ENCODE data around the gene TBX21.
A peak's percentile ranks its signal among the peaks of the same experiment; 100 is the strongest.

The TBX21 gene

GRCh38 chr17:47713980-47714700 is 18.9 kb upstream of the TBX21 start:
- DNase-seq = no peak

DNA sequence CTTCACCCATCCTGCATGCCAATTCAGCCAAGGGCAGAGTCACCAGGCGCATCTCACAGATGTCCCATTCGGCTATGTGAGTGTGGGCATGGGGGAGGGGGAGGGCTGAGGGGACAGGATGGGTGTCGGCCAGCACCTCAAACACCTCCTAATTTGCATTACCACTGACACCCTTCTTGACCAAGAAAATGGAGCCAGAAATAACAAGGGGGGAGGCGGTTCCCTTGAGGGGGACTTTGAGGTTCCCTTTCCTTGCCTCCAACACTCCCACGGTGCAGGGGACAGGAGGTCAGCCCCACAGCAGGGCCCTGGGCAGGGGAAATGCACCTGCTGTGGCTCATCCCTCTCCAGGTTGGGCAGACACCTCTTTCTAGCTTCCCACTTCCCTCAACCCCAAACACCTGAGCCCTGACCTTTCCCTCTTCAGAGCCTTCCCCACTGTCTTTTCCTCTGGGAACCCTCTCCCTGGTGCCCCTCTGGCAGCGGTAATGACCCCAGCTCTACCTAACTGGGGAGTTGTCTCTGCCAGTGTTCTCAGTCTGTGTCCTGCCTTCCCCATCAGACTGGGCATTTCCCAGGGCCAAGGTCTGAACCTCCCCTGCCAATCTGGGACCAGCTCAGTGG is 18.2 kb upstream of the TBX21 start:
- no peak for DNase-seq

GRCh38 chr17:47715669-47716325 is 17.2 kb upstream of the TBX21 start:
- no peak for DNase-seq

DNA sequence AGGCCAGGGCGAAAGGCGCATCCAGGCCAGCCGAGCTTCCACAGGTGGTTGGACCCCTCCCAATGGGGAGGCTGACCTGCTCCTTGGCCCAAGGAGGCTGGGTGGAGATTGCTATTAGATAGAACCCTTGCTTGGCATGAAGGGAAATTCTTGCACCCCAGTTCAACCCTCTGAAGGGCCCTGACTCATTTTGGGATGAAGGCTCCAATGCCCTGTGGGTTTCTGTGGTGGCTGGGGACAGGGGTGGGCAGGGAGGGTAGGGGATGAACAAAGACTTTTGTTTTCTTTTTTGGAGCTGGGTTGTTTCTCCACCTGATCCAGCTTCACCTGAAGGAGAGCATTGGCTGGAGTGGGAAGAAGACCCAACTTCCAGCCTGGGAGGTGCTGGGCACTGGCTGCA is 16.7 kb upstream of the TBX21 start:
- DNase-seq = no peak

- peak; percentile 48 for DNase-seq
Measured at GRCh38 chr17:47717261-47717697, 15.8 kb upstream of the TBX21 start.

DNA sequence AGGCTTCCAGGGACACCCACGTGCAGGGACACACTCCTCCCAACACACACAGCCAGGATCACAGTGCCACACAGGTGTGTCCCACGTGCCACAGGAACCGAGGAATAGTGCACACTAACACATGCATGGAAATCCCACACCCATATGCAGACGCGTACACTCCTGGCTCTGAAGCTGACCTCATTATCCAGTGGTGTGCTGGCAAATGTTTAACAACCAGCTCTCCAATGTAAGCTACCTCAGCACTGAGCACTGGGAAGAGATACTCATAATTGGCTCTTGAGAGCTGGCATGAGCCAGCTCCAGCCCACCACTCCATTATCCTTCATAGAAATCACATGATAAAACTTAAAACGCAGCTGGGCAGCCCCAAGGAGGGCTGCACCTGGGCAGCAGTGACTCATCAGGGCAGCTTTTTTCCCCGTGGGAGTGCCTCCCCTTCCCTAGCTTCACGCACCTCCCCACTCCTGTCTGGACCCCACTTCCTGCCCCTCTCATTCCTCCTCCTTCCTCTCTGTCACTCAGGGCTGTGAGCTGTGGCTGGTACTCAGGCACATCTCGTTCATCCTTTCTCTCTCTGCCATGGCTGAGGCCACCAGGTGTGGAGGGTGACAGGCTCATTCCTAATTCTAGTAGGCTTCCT is 14.9 kb upstream of the TBX21 start:
- peak; percentile 35 for DNase-seq

GRCh38 chr17:47718634-47719405 is 14.2 kb upstream of the TBX21 start:
- no peak for DNase-seq

DNA sequence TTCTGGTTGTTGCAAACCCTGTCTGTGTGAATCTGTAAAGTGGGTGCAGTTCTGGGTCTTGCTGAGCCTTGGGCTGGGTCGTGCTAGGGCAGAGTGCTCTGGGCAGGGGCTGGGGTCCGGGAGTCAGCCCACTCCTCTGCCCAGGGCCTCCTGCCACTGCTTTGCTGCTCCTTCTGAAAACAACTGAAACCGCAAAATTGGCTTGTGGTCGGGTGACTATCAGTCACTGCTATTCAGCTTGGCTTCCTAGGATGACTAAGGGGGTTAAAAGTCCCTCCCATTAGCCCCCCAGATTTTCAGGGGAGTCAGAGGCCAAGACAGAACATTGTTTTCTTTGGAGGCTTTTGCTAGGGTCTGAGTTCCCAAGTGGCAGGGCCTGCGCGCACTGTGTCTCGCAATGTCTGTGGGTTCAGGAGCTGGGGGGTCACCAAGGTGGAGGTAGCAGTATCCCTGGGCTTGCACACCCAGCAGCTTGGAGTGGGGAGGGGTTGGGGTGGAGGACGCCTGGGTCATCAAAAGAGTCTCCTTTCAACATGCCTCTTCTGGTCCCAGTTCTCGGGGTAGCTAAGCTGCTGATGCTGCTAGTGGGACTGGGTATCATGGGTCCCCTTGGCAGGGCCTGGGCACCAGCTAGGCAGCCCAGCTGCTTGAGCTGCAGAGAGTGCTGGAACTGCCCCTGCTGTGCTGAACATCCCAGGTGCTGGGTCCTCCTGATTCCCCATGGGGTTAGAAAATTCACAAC is 13.5 kb upstream of the TBX21 start:
- DNase-seq = peak; percentile 87

DNA sequence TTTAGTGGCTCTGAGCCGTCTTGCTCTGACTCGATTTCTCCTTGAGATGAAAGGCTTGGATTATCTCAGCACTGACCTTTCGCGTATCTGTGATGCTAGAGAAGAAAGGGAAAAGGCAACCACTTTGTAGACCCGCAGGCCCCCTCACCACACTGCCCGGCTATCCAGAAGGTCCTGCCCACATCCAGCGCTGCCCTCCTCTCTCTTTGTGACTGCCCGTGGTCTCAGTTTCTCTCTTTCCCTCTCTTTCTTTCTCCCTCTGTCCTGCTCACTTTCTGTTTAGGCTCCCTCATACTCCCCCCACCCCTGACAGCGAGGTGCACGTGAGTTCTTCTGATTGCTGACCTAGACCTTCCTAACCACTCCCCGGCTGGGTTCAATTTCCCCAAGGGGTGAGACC is 12.8 kb upstream of the TBX21 start:
- DNase-seq = no peak

- peak; percentile 99 for DNase-seq
Measured at GRCh38 chr17:47720754-47721533, 12.1 kb upstream of the TBX21 start.

DNA sequence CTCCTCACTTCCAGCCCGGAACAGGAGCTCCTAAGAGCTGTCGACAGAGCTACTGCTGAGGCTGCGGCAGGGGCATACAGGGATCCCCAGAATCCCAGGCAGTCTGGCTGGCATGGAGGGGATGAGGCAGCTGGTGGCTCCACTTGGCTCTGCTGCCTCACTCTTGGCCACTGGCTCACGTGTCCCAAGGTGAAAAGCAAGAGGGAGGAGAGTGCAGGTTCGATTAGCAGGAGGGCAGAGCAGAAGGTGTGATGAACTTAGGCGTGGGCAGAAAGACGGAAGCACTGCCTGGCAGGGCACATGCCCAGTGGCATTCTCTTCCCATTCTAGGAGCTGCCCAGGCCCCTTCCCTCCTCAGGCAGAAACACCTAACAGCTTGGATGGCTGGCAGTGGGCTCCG is 11.3 kb upstream of the TBX21 start:
- peak; percentile 28 for DNase-seq

DNA sequence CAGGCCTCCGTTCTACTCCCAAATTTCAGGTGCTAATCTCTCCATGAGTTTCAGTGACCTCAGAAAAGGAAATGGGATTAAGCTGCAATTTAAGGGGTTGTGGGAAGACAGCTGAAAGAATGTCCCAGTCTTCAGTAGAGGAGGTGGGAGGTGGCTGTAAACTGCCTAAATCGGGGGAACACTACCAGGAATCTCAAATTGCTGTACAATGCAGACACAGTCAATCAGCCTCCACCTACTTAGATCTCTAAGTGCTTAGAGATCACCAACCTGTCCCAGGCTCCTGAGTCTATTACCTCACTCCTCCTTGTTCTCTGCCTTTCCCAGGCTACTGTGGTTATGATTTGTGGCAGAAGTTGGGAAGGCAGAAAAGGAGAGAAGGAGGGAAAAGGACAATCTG is 8.3 kb upstream of the TBX21 start:
- DNase-seq = no peak

GRCh38 chr17:47725446-47726111 is 7.5 kb upstream of the TBX21 start:
- DNase-seq = no peak

- DNase-seq = no peak
Measured at GRCh38 chr17:47726796-47727703, 6.0 kb upstream of the TBX21 start.

- DNase-seq = no peak
Measured at GRCh38 chr17:47727704-47728036, 5.4 kb upstream of the TBX21 start.

DNA sequence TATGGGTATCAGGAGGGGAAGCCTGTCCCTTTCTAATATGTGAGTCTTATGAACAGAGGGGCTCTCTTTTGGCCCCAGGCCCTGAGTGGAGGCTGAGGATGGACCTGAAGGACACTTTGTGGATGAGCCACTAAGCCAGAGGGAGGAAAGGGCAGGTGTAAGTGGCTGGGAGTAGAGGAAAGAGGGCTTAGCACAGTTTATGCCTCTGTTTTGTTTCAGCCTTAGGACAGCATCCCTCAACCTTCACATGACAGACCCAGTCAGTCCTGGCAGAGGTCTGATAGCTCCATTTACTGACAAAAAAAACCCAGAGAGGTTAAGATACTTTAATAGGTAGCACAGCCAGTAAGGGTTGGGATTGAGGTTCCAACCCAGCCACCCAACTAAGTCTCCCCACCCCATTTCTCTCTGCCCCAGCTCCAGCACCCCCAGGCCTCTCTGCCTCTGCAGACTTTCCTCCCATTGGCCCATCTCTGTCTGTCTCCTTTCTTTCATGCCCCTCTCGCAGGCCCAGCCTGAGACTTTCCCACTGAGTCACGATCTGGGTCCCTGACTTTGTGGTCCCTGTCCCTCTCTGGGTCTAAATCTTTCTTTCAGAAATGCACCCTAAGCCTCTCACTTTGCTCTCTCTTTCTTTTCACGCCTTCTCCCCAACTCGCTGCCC is 4.7 kb upstream of the TBX21 start:
- DNase-seq = no peak

GRCh38 chr17:47729476-47729875 is 3.6 kb upstream of the TBX21 start:
- DNase-seq = no peak

GRCh38 chr17:47730681-47731080 is 2.4 kb upstream of the TBX21 start:
- no peak for DNase-seq

DNA sequence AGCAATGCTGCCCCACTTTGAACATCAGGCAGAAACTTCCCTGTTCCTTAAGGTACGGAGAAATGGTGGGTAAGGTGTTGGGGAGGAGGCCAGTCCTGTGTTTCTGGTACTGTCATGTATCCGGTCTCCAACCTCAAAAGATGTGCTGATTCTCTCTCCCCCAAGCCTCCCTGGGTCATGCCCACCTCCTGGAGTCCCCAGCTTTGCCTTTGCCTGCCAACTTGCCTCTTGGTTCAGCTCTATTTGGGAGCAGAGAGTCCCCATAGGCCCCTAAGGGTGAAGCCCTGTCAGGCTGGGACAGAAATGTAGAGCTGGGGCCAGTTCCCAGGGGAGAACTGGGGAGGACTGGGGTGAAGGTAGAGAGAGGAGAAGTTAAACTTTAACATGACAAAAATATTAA is 1.6 kb upstream of the TBX21 start:
- peak; percentile 1 for DNase-seq

Data from stimulated activated CD4-positive, alpha-beta T cell treated with anti-CD3 and anti-CD28 coated beads, Interleukin-1b, Interleukin-23, amount 100 ng/mL, for 48 hours (primary cell).